ENCODE measurements around the gene CCDC92. TPM values are rescaled to one million over a fixed set of nuclear protein-coding genes. Genes with fewer than 3 reads are reported as not detected.

CCDC92 gene
- total and polyA plus RNA-seq, 2 of the 13 experiments (the other 11 are each of a cell fraction or from before 2014, with no cell fraction given): 5.4 to 14.7 TPM

- BruUV-seq (replicated peaks): no TSS peak
- Histone ChIP-seq H2AFZ (ENCODE audit: low read length) (no peak overlapping the region), H3K9me3 (ENCODE audit: low read length) (no peaks in the 10 kb centered on the region), H3K79me2 (ENCODE audit: insufficient read depth, low read length) (no peaks in the 10 kb centered on the region), H3K36me3 (replicated peaks in 1 of 2; ENCODE audit: control insufficient read depth in 1 of 2, insufficient read depth in 2 of 2, low read length in 2 of 2) (no peaks in the 10 kb centered on the region; a peak in 1 of 5 replicates), H3K4me1 (ENCODE audit: insufficient read depth, low read length) (peaks cover 32% of the 10 kb centered on the region), H3K4me2 (ENCODE audit: low read depth, low read length) (no peak overlapping the region), H3K27me3 (ENCODE audit: control insufficient read depth in 1 of 2, insufficient read depth in 2 of 2, low read length in 2 of 2) (no peaks in the 10 kb centered on the region), H3K4me3 (replicated peaks in 1 of 3; ENCODE audit: insufficient read depth in 1 of 3, low read depth in 2 of 3, low read length in 3 of 3) (no peak overlapping the region), H4K20me1 (ENCODE audit: insufficient read depth, low read length) (no peaks in the 10 kb centered on the region), H3K27ac (ENCODE audit: extremely low read length, insufficient read depth, low read length) (no peak overlapping the region), H3K9ac (ENCODE audit: insufficient read depth, low read depth, low read length) (no peak overlapping the region)
- no peak for DNase-seq (ENCODE audit: low spot score)
- ChIA-PET POLR2A (no interaction called here), CTCF (ENCODE audit: low intra/inter-chr PET ratio, low total read pairs) (no interaction called here)
- FAIRE-seq: no peak
- in situ Hi-C loops (cut with HindIII; ENCODE audit: extremely low pct_ligation_motif_present, low pct_unique_long_range_greater_than_20kb) (no loop called here), intact Hi-C loops (cut with micrococcal nuclease; ENCODE audit: unreplicated experiment) (no loop called here)
- 83% methylated on average over 6 of the region's 8 CpGs for WGBS (ENCODE audit: low lambda C conversion rate)
- ATAC-seq: no peak
- no peak for TF ChIP-seq ZNF362 (CRISPR knock-in tag; IDR thresholded peaks at IDR 0.05; ENCODE audit: borderline replicate concordance)
- no peak for TF ChIP-seq ZNF580 (CRISPR knock-in tag; IDR thresholded peaks at IDR 0.05; ENCODE audit: borderline replicate concordance, low read depth)
- TF ChIP-seq ZBTB43 (CRISPR knock-in tag; conservative IDR thresholded peaks at IDR 0.05): no peak
- no peak for TF ChIP-seq DDIT3 (CRISPR knock-in tag; IDR thresholded peaks at IDR 0.05)
- no peak for TF ChIP-seq SKIL (CRISPR knock-in tag; IDR thresholded peaks at IDR 0.05; ENCODE audit: borderline replicate concordance)
- no peak for TF ChIP-seq ZNF761 (CRISPR knock-in tag; conservative IDR thresholded peaks at IDR 0.05)
- no peak for TF ChIP-seq ZNF790 (CRISPR knock-in tag; IDR thresholded peaks at IDR 0.05; ENCODE audit: borderline replicate concordance)
- no peak for TF ChIP-seq NFE2L2 (IDR thresholded peaks at IDR 0.05; ENCODE audit: low read length)
- no peak for TF ChIP-seq SOX6 (IDR thresholded peaks at IDR 0.05)
- TF ChIP-seq SOX6 (CRISPR knock-in tag; IDR thresholded peaks at IDR 0.05): no peak
- no peak for TF ChIP-seq ZNF784 (CRISPR knock-in tag; IDR thresholded peaks at IDR 0.05; ENCODE audit: borderline replicate concordance)
Observed at GRCh38 chr12:123946152-123946515, 26.5 kb downstream of the CCDC92 start.

All from HepG2 (cell line).